Transverse colon (tissue), 4 donors: ENCODE data around the gene TACC2. TPM values are rescaled to one million over a fixed set of nuclear protein-coding genes. Genes with fewer than 3 reads are reported as not detected.

Experiments used
- DNase-seq: peaks from one replicate; pipeline ENCODE4 v3.0.0-alpha.2; 2019
- H3K27ac ChIP-seq, 4 donors: fragments of 200-600 bp; sonication (generic); 2 replicates each; pipeline ENCODE4 v1.5.1; 2016 to 2018; ENCODE audit warnings: inconsistent platforms in 4 of 4
- H3K27me3 ChIP-seq: fragments of 200-600 bp; sonication (generic); 2 replicates; pipeline ENCODE4 v1.5.1; 2017; ENCODE audit warnings: inconsistent platforms
- H3K36me3 ChIP-seq, 4 donors: fragments of 200-600 bp; sonication (generic); 2 replicates each; pipeline ENCODE4 v1.5.1; 2017 to 2019; ENCODE audit warnings: inconsistent platforms in 4 of 4
- H3K4me1 ChIP-seq, 4 donors: fragments of 200-600 bp; sonication (generic); 2 replicates each; pipeline ENCODE4 v1.5.1; 2017 to 2020; ENCODE audit warnings: inconsistent platforms in 4 of 4
- H3K4me3 ChIP-seq, 4 donors: fragments of 200-600 bp; sonication (generic); 1 replicate in 1 of 4; 2 replicates in 3 of 4; pipeline versions ENCODE4 v1.5.1 to v1.6.1; 2017 to 2019; ENCODE audit warnings: inconsistent platforms in 4 of 4
- H3K9me3 ChIP-seq, 2 donors: fragments of 200-600 bp; sonication (generic); 2 replicates each; pipeline ENCODE4 v1.5.1; 2017 to 2019; ENCODE audit warnings: inconsistent platforms in 2 of 2
- EP300 ChIP-seq: sonication (generic); formaldehyde crosslinking; IDR thresholded peaks from one replicate; pipeline ENCODE4 v1.6.1; 2017; ENCODE audit warnings: antibody characterized with exemption, low read depth
- POLR2A ChIP-seq: fragments of 450-650 bp; IDR thresholded peaks from one replicate; pipeline ENCODE4 v1.6.1; 2016; ENCODE audit warnings: antibody characterized with exemption, mild to moderate bottlenecking, moderate library complexity
- POLR2AphosphoS5 ChIP-seq, 3 donors: sonication (generic); formaldehyde crosslinking; IDR thresholded peaks; one replicate each; pipeline ENCODE4 v1.6.1; 2016; ENCODE audit warnings: antibody characterized with exemption in 3 of 3
- WGBS, 2 donors: methylation state at CpG; one replicate each; pipeline ENCODE4 v1.1.5; 2018; ENCODE audit warnings: low coverage in 1 of 2; 5-methylcytosine and 5-hydroxymethylcytosine counted together
- in situ Hi-C, 4 donors: fragments of 200-750 bp; cut with MboI; loops; one replicate each; pipeline versions ENCODE4 v1.15.0 to v1.15.1; 2017; ENCODE audit warnings: low sequenced_read_pairs in 3 of 4, low pct_ligation_motif_present in 1 of 4, low pct_unique_long_range_greater_than_20kb in 1 of 4
- intact Hi-C: fragments of 100-400 bp; cut with DNase I; formaldehyde crosslinking; loops from one replicate; pipeline ENCODE4 v1.15.1; 2023; ENCODE audit warnings: low total_unique reads
- total RNA-seq, 4 donors: library from RNA; depleted of rRNA; stranded (reverse); fragments of >200 nt; gene quantifications; one replicate each; pipeline ENCODE4 v1.1.0, GENCODE V29; 2016
- TF ChIP-seq, protein P1 (sequence below), 5 experiments: fragments of 200-600 bp in 3 of 5; fragments of 450-650 bp in 2 of 5; sonication (generic) in 3 of 5; IDR thresholded peaks; 1 replicate in 2 of 5; 2 replicates in 3 of 5; pipeline ENCODE4 v1.5.1; 2016 to 2017; ENCODE audit warnings: antibody characterized with exemption in 5 of 5, inconsistent platforms in 3 of 5, mild to moderate bottlenecking in 2 of 5, moderate library complexity in 1 of 5

The TACC2 gene
- total RNA-seq, 4 donors from 2014 or later: 65.9 to 178 (median 101) TPM

DNA sequence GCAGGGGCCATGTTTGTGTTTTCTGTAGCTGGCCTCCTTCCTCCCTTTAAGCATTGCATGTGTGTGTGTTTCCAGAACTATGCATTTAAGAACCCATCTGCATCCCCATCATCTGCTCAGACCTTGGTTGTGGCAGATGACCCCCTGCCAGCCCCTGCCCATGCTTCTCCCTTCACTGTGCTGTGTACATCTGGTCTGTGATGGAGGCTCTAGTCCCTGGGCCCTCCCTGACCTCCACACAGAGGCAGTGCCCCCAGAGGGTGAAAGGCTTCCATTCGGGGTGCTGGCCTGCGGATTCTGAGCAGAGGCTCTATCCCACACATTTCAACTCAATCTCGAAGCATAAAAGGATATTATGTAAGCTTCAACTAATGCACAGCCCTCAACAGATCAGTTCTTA, 89.4 kb downstream of the TACC2 start:
- H3K27ac ChIP-seq: peak overlapping the region in 3 of 4 donors; percentile 20 to 39 (median 22)
- H3K9me3 ChIP-seq: no peaks in the 10 kb centered on the region
- H3K4me1 ChIP-seq: peaks cover 0 to 7% (median 0%) of the 10 kb centered on the region in 4 donors
- intact Hi-C loops (no loop called here), in situ Hi-C loops (no loop called here)
- H3K27me3 ChIP-seq: no peaks in the 10 kb centered on the region
- 82% methylated on average over 3 of the region's 3 CpGs; no CpG with 5 or more reads in 1 of the 2 donors for WGBS, 2 donors
- no peaks in the 10 kb centered on the region for H3K36me3 ChIP-seq
- no peak for TF ChIP-seq POLR2AphosphoS5 (IDR thresholded peaks at IDR 0.05)
- TF ChIP-seq EP300: no peak
- TF ChIP-seq, protein P1, sequence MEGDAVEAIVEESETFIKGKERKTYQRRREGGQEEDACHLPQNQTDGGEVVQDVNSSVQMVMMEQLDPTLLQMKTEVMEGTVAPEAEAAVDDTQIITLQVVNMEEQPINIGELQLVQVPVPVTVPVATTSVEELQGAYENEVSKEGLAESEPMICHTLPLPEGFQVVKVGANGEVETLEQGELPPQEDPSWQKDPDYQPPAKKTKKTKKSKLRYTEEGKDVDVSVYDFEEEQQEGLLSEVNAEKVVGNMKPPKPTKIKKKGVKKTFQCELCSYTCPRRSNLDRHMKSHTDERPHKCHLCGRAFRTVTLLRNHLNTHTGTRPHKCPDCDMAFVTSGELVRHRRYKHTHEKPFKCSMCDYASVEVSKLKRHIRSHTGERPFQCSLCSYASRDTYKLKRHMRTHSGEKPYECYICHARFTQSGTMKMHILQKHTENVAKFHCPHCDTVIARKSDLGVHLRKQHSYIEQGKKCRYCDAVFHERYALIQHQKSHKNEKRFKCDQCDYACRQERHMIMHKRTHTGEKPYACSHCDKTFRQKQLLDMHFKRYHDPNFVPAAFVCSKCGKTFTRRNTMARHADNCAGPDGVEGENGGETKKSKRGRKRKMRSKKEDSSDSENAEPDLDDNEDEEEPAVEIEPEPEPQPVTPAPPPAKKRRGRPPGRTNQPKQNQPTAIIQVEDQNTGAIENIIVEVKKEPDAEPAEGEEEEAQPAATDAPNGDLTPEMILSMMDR (IDR thresholded peaks at IDR 0.05): no peak
- no peak for TF ChIP-seq POLR2A
- no peak overlapping the region for H3K4me3 ChIP-seq
- DNase-seq: no peak

DNA sequence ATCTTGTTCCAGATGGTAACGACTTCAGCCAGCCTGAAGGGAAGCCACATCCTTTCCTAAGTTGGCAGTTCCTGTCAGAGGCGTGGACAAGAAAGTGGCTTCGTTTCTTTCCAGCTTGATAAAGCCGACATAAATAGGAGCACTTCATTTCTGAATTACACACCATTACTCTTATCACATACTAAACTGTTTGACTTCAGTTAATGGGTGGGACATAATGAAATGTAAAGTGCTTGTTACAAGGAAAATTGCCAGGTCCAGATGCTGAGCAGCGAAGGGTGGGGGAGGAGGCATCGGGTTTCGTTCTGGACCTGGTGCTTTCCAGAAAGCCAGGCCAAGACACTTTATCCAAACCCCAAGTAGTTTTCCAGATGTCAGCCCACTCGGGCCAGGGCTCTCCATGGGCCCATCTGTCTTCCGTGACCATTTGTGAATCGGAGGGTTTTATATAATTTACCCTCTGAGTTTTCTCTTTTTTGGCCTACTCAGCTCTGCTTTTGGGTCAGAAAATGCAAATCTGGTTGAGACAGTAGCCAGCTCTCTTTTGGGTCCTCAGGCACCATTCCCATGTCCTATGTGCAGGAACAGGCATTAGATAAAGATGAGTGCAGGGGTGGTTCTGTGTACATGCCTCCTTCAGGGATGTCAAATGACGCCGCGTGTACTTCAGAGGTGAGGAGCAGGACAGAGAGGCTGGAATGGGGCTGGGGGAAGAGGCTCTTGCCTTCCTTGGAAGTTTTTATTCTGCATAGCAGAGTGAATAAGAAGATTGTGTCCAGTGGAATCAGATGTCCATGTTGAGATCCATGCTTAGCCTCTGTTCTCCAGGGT, 90.2 kb downstream of the TACC2 start:
- no peak for DNase-seq
- peak overlapping the region; percentile 20 to 39 (median 27) for H3K27ac ChIP-seq

DNA sequence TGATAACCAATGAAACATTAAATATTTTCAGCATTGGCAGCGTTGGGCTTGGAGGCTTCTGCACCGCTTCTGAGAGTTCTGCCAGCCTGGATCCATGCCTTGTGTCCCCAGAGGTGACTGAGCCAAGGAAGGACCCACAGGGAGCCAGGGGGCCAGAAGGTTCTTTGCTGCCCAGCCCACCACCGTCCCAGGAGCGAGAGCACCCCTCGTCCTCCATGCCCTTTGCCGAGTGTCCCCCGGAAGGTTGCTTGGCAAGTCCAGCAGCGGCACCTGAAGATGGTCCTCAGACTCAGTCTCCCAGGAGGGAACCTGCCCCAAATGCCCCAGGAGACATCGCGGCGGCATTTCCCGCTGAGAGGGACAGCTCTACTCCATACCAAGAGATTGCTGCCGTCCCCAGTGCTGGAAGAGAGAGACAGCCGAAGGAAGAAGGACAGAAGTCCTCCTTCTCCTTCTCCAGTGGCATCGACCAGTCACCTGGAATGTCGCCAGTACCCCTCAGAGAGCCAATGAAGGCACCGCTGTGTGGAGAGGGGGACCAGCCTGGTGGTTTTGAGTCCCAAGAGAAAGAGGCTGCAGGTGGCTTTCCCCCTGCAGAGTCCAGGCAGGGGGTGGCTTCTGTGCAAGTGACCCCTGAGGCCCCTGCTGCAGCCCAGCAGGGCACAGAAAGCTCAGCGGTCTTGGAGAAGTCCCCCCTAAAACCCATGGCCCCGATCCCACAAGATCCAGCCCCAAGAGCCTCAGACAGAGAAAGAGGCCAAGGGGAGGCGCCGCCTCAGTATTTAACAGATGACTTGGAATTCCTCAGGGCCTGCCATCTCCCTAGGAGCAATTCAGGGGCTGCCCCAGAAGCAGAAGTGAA, 93.9 kb downstream of the TACC2 start:
- DNase-seq: no peak
- Histone ChIP-seq H3K27me3 (no peaks in the 10 kb centered on the region), H3K4me1 (peaks cover 0 to 7% (median 0%) of the 10 kb centered on the region in 4 donors), H3K4me3 (no peak overlapping the region), H3K27ac (no peak overlapping the region), H3K9me3 (no peaks in the 10 kb centered on the region), H3K36me3 (no peaks in the 10 kb centered on the region)
- in situ Hi-C loops: no loop called here
- no peak for TF ChIP-seq POLR2AphosphoS5 (IDR thresholded peaks at IDR 0.05)
- TF ChIP-seq EP300: no peak
- no peak for TF ChIP-seq POLR2A
- TF ChIP-seq, protein P1 (IDR thresholded peaks at IDR 0.05): no peak
- intact Hi-C loops: no loop called here
- 84% methylated on average over 21 of the region's 21 CpGs; no CpG with 5 or more reads in 1 of the 2 donors for WGBS, 2 donors

More for the DNA sequence above, 90.2 kb downstream of the TACC2 start:
- in situ Hi-C loops: no loop called here
- TF ChIP-seq POLR2AphosphoS5 (IDR thresholded peaks at IDR 0.05): no peak
- TF ChIP-seq POLR2A: no peak
- no peak for TF ChIP-seq EP300
- TF ChIP-seq, protein P1 (IDR thresholded peaks at IDR 0.05): no peak
- Histone ChIP-seq H3K4me3 (no peak overlapping the region), H3K4me1 (peaks cover 0 to 7% (median 0%) of the 10 kb centered on the region in 4 donors), H3K36me3 (no peaks in the 10 kb centered on the region), H3K9me3 (no peaks in the 10 kb centered on the region), H3K27me3 (no peaks in the 10 kb centered on the region)
- intact Hi-C loops: no loop called here
- WGBS, 2 donors: 45 to 58% methylated on average over 10 to 13 of the region's 13 CpGs

DNA sequence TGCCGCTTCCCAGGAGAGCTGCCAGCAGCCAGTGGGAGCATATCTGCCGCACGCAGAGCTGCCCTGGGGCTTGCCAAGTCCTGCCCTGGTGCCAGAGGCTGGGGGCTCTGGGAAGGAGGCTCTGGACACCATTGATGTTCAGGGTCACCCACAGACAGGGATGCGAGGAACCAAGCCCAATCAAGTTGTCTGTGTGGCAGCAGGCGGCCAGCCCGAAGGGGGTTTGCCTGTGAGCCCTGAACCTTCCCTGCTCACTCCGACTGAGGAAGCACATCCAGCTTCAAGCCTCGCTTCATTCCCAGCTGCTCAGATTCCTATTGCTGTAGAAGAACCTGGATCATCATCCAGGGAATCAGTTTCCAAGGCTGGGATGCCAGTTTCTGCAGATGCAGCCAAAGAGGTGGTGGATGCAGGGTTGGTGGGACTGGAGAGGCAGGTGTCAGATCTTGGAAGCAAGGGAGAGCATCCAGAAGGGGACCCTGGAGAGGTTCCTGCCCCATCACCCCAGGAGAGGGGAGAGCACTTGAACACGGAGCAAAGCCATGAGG, 94.6 kb downstream of the TACC2 start:
- H3K36me3 ChIP-seq: no peaks in the 10 kb centered on the region
- H3K27me3 ChIP-seq: no peaks in the 10 kb centered on the region
- H3K27ac ChIP-seq: no peak overlapping the region
- WGBS, 2 donors: 85 to 100% methylated on average over 3 to 8 of the region's 9 CpGs
- no peak overlapping the region for H3K4me3 ChIP-seq
- DNase-seq: no peak
- no peaks in the 10 kb centered on the region for H3K9me3 ChIP-seq
- in situ Hi-C loops (no loop called here), intact Hi-C loops (no loop called here)
- no peak for TF ChIP-seq EP300
- TF ChIP-seq, protein P1 (IDR thresholded peaks at IDR 0.05): no peak
- no peak for TF ChIP-seq POLR2AphosphoS5 (IDR thresholded peaks at IDR 0.05)
- TF ChIP-seq POLR2A: no peak
- H3K4me1 ChIP-seq: peaks cover 0 to 4% (median 0%) of the 10 kb centered on the region in 4 donors
